A673 (cell line): ENCODE measurements around the gene GRAMD2B.

Source experiments
- CTCF ChIP-seq: fragments of 300-800, 200-600 bp; sonication (generic); conservative IDR thresholded peaks from 2 replicates; pipeline ENCODE4 v1.5.1; 2017; ENCODE audit warnings: low read depth, mild to moderate bottlenecking, antibody characterized with exemption, low read length, moderate library complexity, mixed read lengths
- EZH2 ChIP-seq: fragments of 200-600 bp; sonication (generic); IDR thresholded peaks from 2 replicates; pipeline ENCODE4 v1.6.1; 2017; ENCODE audit warnings: borderline replicate concordance, low read depth, mild to moderate bottlenecking, mixed read lengths, antibody characterized with exemption, low read length; ENCODE audit not compliant: poor library complexity, severe bottlenecking

DNA sequence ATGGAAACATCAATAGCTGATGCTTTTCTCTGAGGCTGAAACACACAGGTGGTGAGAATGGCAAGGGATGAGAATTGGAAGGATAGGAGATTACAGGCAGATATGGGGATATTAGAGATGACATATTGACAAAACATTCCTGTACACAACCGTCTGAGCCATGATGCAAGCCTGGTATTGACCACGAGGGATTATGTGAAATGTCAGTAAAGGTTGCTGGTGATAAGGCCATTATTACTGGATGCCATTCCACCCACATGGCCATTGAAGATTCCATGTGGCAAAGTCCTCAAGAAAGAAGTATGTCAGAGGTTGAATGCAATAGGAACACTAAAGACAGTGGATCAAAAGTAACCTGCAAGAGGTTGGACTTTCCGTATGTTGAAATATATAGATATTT lies 15.7 kb downstream of the GRAMD2B start:
- TF ChIP-seq EZH2 (no peak), CTCF (no peak)
